HepG2 (cell line): Measurements from ENCODE around the gene NEURL1. TPM values are rescaled to one million over a fixed set of nuclear protein-coding genes. Genes with fewer than 3 reads are reported as not detected.

Experiments used
- ATAC-seq: fragments of 200-7000 bp; cut with Tn5 transposase; 3 replicates; pipeline ENCODE4 v1.9.1; 2020; ENCODE audit warnings: mild to moderate bottlenecking, moderate library complexity
- BruUV-seq: library from RNA; stranded (reverse); fragments of 400-500 nt; replicated peaks from 2 replicates; lab custom pipeline; 2021; lab: Mats Ljungman, UMichigan
- CTCF ChIA-PET: fragments of 300-600 bp; formaldehyde crosslinking; extraction: SDS; loops from one replicate; lab custom pipeline; 2021; ENCODE audit warnings: low total read pairs, inconsistent platforms, low intra/inter-chr PET ratio; lab: Yijun Ruan, JAX
- POLR2A ChIA-PET: fragments of 350-600 bp; sonication (Branson Sonifier 250); formaldehyde crosslinking; loops from one replicate; lab custom pipeline; 2020; ENCODE audit warnings: antibody characterized with exemption, inconsistent platforms; lab: Yijun Ruan, JAX
- DNase-seq: peaks from one replicate; pipeline ENCODE4 v3.0.0-alpha.2; 2015; ENCODE audit warnings: low spot score
- FAIRE-seq: peaks from 3 replicates; lab custom pipeline; 2011; peaks lifted over from hg19 to GRCh38; lab: Jason Lieb, UNC
- H2AFZ ChIP-seq: one replicate; pipeline ENCODE4 v1.6.1; 2011; ENCODE audit warnings: low read length, inconsistent platforms
- H3K27ac ChIP-seq: fragments of 300-600 bp; 3 replicates; pipeline ENCODE4 v1.8.0; 2011; ENCODE audit warnings: mixed run types, mild to moderate bottlenecking, mixed read lengths, low read length, inconsistent platforms; ENCODE audit not compliant: insufficient read depth; ENCODE audit errors: extremely low read length
- H3K27me3 ChIP-seq, 2 experiments: fragments of 200-600 bp in 1 of 2; 2 replicates in 1 of 2; 3 replicates in 1 of 2; pipeline versions ENCODE4 v1.6.0 to v1.8.0; 2011; ENCODE audit warnings: low read length in 2 of 2, mild to moderate bottlenecking in 2 of 2, moderate library complexity in 2 of 2, inconsistent platforms in 1 of 2; ENCODE audit not compliant: insufficient read depth in 2 of 2, control insufficient read depth in 1 of 2
- H3K36me3 ChIP-seq, 2 experiments: fragments of 200-600 bp in 1 of 2; replicated peaks in 1 of 2; 2 replicates in 1 of 2; 3 replicates in 1 of 2; pipeline versions ENCODE4 v1.5.1 to v1.8.0; 2011; ENCODE audit warnings: low read length in 2 of 2, inconsistent platforms in 1 of 2; ENCODE audit not compliant: insufficient read depth in 2 of 2, control insufficient read depth in 1 of 2
- H3K4me1 ChIP-seq: 2 replicates; pipeline ENCODE4 v1.5.1; 2012; ENCODE audit warnings: low read length, inconsistent platforms; ENCODE audit not compliant: insufficient read depth
- H3K4me2 ChIP-seq: 2 replicates; pipeline ENCODE4 v1.6.0; 2011; ENCODE audit warnings: low read depth, low read length, inconsistent platforms
- H3K4me3 ChIP-seq, 3 experiments: fragments of 200-600 bp in 1 of 3; sonication (generic), shearing (Covaris generic) in 1 of 3; replicated peaks in 1 of 3; 2 replicates each; pipeline ENCODE4 v1.5.1; 2011 to 2016; ENCODE audit warnings: low read length in 3 of 3, inconsistent platforms in 2 of 3, low read depth in 2 of 3, mild to moderate bottlenecking in 2 of 3, control low read depth in 1 of 3, mixed read lengths in 1 of 3; ENCODE audit not compliant: insufficient read depth in 1 of 3
- H3K79me2 ChIP-seq: one replicate; pipeline ENCODE4 v1.6.1; 2011; ENCODE audit warnings: low read length, inconsistent platforms; ENCODE audit not compliant: insufficient read depth
- H3K9ac ChIP-seq: 2 replicates; pipeline ENCODE4 v1.6.0; 2011; ENCODE audit warnings: mild to moderate bottlenecking, low read depth, low read length, inconsistent platforms; ENCODE audit not compliant: insufficient read depth
- H3K9me3 ChIP-seq: 2 replicates; pipeline ENCODE4 v1.5.1; 2012; ENCODE audit warnings: mild to moderate bottlenecking, low read length
- H4K20me1 ChIP-seq: 2 replicates; pipeline ENCODE4 v1.6.0; 2011; ENCODE audit warnings: inconsistent platforms, mild to moderate bottlenecking, low read length, moderate library complexity; ENCODE audit not compliant: insufficient read depth
- CC2D1A ChIP-seq: sonication (generic); formaldehyde crosslinking; IDR thresholded peaks from 2 replicates; pipeline ENCODE4 v1.8.1; 2023; ENCODE audit warnings: mild to moderate bottlenecking, missing genetic modification reagents
- FOXC1 ChIP-seq: sonication (generic); formaldehyde crosslinking; IDR thresholded peaks from 2 replicates; pipeline ENCODE4 v1.8.0; 2022; ENCODE audit warnings: mild to moderate bottlenecking, missing genetic modification reagents, borderline replicate concordance
- GLI4 ChIP-seq: sonication (generic); formaldehyde crosslinking; IDR thresholded peaks from 2 replicates; pipeline ENCODE4 v1.5.1; 2020; ENCODE audit warnings: missing genetic modification reagents, mild to moderate bottlenecking, moderate library complexity, borderline replicate concordance
- MYC ChIP-seq: sonication (generic); formaldehyde crosslinking; IDR thresholded peaks from 2 replicates; pipeline ENCODE4 v1.9.0; 2021; ENCODE audit warnings: missing genetic modification reagents, borderline replicate concordance
- RXRB ChIP-seq: IDR thresholded peaks from 2 replicates; pipeline ENCODE4 v1.6.1; 2016; ENCODE audit warnings: borderline replicate concordance, missing genetic modification reagents, missing compliant biosample characterization
- SIX1 ChIP-seq: sonication (generic); formaldehyde crosslinking; IDR thresholded peaks from 2 replicates; pipeline ENCODE4 v1.4.0; 2020; ENCODE audit warnings: missing genetic modification reagents, borderline replicate concordance
- SMAD1 ChIP-seq: sonication (generic); formaldehyde crosslinking; IDR thresholded peaks from 2 replicates; pipeline ENCODE4 v1.4.0; 2020; ENCODE audit warnings: missing genetic modification reagents, low read depth, mild to moderate bottlenecking, borderline replicate concordance
- SMYD3 ChIP-seq: sonication (generic); formaldehyde crosslinking; IDR thresholded peaks from 2 replicates; pipeline ENCODE4 v1.8.1; 2023; ENCODE audit warnings: mild to moderate bottlenecking, missing genetic modification reagents
- SNRNP70 ChIP-seq: fragments of 200-400 bp; formaldehyde crosslinking; IDR thresholded peaks from 2 replicates; pipeline ENCODE4 v1.6.1; 2017; ENCODE audit warnings: mild to moderate bottlenecking, low read depth, low read length, moderate library complexity
- ZNF10 ChIP-seq: sonication (generic); formaldehyde crosslinking; IDR thresholded peaks from 2 replicates; pipeline ENCODE4 v1.4.0; 2020; ENCODE audit warnings: mild to moderate bottlenecking, low read depth, missing genetic modification reagents, borderline replicate concordance
- ZNF460 ChIP-seq: sonication (generic); formaldehyde crosslinking; IDR thresholded peaks from 2 replicates; pipeline ENCODE4 v1.5.1; 2020; ENCODE audit warnings: missing genetic modification reagents, mild to moderate bottlenecking, borderline replicate concordance
- ZNF709 ChIP-seq: sonication (generic); formaldehyde crosslinking; IDR thresholded peaks from 2 replicates; pipeline ENCODE4 v1.5.0; 2020; ENCODE audit warnings: mild to moderate bottlenecking, missing genetic modification reagents
- WGBS: methylation state at CpG from one replicate; pipeline ENCODE4 v1.1.6; 2017; ENCODE audit warnings: low lambda C conversion rate; 5-methylcytosine and 5-hydroxymethylcytosine counted together
- in situ Hi-C: cut with HindIII; loops from 2 replicates; pipeline ENCODE4 v1.10.0; 2017; ENCODE audit warnings: low pct_unique_long_range_greater_than_20kb; ENCODE audit not compliant: extremely low pct_ligation_motif_present
- intact Hi-C: fragments of 100-400 bp; cut with micrococcal nuclease; formaldehyde crosslinking; loops from one replicate; pipeline ENCODE4 v1.10.0; 2022; ENCODE audit not compliant: unreplicated experiment
- polyA plus RNA-seq, 8 experiments: library from polyadenylated mRNA; depleted of rRNA in 3 of 8; stranded (reverse) in 7 of 8; unstranded in 1 of 8; fragments of >200 nt; fragmentation: Illumina TruSeq in 4 of 8; extraction: Trizol in 4 of 8; gene quantifications; 2 replicates each; pipeline versions ENCODE4 v1.2.1 to v1.2.3, GENCODE V29; 2011 to 2016; ENCODE audit warnings: low read depth in 4 of 8, missing spikeins in 1 of 8, mixed read lengths in 1 of 8; ENCODE audit not compliant: insufficient read depth in 1 of 8
- total RNA-seq, 5 experiments: library from RNA; depleted of rRNA; stranded (reverse); fragments of >200 nt; fragmentation: Illumina TruSeq; extraction: Trizol; gene quantifications; 2 replicates each; pipeline ENCODE4 v1.2.3, GENCODE V29; 2016; ENCODE audit warnings: low read depth in 1 of 5
- TF ChIP-seq, protein P1 (sequence below), 2 experiments: fragments of 450-650 bp in 1 of 2; sonication (generic) in 1 of 2; formaldehyde crosslinking; IDR thresholded peaks; 2 replicates each; pipeline versions ENCODE4 v1.5.0 to v1.8.0; 2020 to 2022; ENCODE audit warnings: mild to moderate bottlenecking in 1 of 2, missing genetic modification reagents in 1 of 2
- TF ChIP-seq, protein P2 (sequence below): sonication (generic); formaldehyde crosslinking; IDR thresholded peaks from 2 replicates; pipeline ENCODE4 v1.8.1; 2023; ENCODE audit warnings: mild to moderate bottlenecking, missing genetic modification reagents, borderline replicate concordance
- TF ChIP-seq, protein P3 (sequence below): sonication (generic); formaldehyde crosslinking; IDR thresholded peaks from 2 replicates; pipeline ENCODE4 v1.4.0; 2020; ENCODE audit warnings: mild to moderate bottlenecking, missing genetic modification reagents
- TF ChIP-seq, protein P4 (sequence below): sonication (generic); formaldehyde crosslinking; IDR thresholded peaks from 2 replicates; pipeline ENCODE4 v1.8.1; 2022; ENCODE audit warnings: low read depth, mild to moderate bottlenecking, missing genetic modification reagents

Gene NEURL1
- total and polyA plus RNA-seq, 2 of the 13 experiments (the other 11 are each of a cell fraction or from before 2014, with no cell fraction given), result not detected

DNA sequence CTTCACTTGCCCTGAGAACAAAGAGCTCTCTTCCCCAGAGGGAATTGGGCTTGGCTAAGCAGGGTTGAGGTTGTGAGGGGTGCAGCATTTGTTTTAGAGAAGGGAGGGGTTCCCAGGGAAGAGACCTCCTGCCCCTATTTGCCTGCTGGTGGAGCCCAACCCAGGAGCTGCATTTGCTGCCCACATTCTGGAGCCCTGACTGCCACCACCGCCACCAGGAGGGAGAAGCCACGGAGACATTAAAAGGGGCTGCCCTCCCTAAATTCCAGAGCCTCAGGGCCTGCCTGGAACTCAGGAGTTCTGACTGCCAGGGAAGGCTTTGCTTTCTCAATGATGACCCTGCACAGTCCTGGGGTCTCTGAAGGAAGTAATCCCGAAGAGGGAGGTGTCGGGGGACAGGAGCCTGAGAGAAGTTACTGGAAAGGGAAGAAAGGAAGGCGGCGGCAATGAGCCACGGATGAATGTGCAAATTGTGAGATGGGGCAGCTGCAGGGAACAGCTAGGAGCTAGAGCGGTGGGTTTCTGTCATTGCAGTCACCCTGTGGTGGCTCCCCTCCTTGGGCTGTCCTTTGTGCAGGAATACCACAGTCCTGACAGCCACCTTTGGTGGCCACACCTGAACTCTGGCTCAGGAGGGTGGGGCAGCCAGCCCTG lies 51.3 kb downstream of the NEURL1 start:
- POLR2A ChIA-PET, result no interaction called here
- Histone ChIP-seq H4K20me1 (no peaks in the 10 kb centered on the region), H3K79me2 (no peaks in the 10 kb centered on the region), H3K4me2 (no peak overlapping the region)
- DNase-seq (no peak), FAIRE-seq (no peak)
- TF ChIP-seq GLI4 (CRISPR knock-in tag) (no peak), ZNF10 (CRISPR knock-in tag) (no peak), MYC (CRISPR knock-in tag) (no peak), RXRB (CRISPR knock-in tag) (no peak), SMYD3 (CRISPR knock-in tag) (no peak), SMAD1 (CRISPR knock-in tag) (no peak), SNRNP70 (no peak), SIX1 (CRISPR knock-in tag) (no peak), FOXC1 (CRISPR knock-in tag) (no peak), ZNF709 (CRISPR knock-in tag) (no peak), ZNF460 (no peak), CC2D1A (no peak)
- TF ChIP-seq, protein P1, sequence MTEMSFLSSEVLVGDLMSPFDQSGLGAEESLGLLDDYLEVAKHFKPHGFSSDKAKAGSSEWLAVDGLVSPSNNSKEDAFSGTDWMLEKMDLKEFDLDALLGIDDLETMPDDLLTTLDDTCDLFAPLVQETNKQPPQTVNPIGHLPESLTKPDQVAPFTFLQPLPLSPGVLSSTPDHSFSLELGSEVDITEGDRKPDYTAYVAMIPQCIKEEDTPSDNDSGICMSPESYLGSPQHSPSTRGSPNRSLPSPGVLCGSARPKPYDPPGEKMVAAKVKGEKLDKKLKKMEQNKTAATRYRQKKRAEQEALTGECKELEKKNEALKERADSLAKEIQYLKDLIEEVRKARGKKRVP (CRISPR knock-in tag; IDR thresholded peaks at IDR 0.05), result no peak
- TF ChIP-seq, protein P2, sequence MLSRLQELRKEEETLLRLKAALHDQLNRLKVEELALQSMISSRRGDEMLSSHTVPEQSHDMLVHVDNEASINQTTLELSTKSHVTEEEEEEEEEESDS (CRISPR knock-in tag), result no peak
- TF ChIP-seq, protein P3, sequence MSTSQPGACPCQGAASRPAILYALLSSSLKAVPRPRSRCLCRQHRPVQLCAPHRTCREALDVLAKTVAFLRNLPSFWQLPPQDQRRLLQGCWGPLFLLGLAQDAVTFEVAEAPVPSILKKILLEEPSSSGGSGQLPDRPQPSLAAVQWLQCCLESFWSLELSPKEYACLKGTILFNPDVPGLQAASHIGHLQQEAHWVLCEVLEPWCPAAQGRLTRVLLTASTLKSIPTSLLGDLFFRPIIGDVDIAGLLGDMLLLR, result no peak
- TF ChIP-seq, protein P4, sequence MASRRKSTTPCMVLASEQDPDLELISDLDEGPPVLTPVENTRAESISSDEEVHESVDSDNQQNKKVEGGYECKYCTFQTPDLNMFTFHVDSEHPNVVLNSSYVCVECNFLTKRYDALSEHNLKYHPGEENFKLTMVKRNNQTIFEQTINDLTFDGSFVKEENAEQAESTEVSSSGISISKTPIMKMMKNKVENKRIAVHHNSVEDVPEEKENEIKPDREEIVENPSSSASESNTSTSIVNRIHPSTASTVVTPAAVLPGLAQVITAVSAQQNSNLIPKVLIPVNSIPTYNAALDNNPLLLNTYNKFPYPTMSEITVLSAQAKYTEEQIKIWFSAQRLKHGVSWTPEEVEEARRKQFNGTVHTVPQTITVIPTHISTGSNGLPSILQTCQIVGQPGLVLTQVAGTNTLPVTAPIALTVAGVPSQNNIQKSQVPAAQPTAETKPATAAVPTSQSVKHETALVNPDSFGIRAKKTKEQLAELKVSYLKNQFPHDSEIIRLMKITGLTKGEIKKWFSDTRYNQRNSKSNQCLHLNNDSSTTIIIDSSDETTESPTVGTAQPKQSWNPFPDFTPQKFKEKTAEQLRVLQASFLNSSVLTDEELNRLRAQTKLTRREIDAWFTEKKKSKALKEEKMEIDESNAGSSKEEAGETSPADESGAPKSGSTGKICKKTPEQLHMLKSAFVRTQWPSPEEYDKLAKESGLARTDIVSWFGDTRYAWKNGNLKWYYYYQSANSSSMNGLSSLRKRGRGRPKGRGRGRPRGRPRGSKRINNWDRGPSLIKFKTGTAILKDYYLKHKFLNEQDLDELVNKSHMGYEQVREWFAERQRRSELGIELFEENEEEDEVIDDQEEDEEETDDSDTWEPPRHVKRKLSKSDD (CRISPR knock-in tag), result no peak
- TF ChIP-seq, all 625 proteins: peak for 0
- no peak for ATAC-seq
- no peak overlapping the region for H3K9ac ChIP-seq
- no peak overlapping the region for H3K4me3 ChIP-seq
- BruUV-seq, result no TSS peak
- no peak overlapping the region for H2AFZ ChIP-seq
- no peaks in the 10 kb centered on the region for H3K9me3 ChIP-seq
- no peaks in the 10 kb centered on the region for H3K36me3 ChIP-seq
- 75% methylated on average over 8 of the region's 8 CpGs for WGBS
- CTCF ChIA-PET, result no interaction called here
- intact Hi-C loops, result loop anchor here (1.0 kb wide), 1 partner anchor 13 kb away; no protein-coding TSS in a partner anchor
- H3K27me3 ChIP-seq, result peaks cover 4 to 55% of the 10 kb centered on the region in 2 experiments; a peak in 3 of 5 replicates
- peaks cover 18% of the 10 kb centered on the region for H3K4me1 ChIP-seq
- no peak overlapping the region for H3K27ac ChIP-seq
- in situ Hi-C loops, result no loop called here
